K562 (cell line): Measurements from ENCODE around the gene PHF12. TPM values are rescaled to one million over a fixed set of nuclear protein-coding genes. Genes with fewer than 3 reads are reported as not detected.

Source experiments
- ATAC-seq: fragments of 200-7000 bp; cut with Tn5 transposase; 3 replicates; pipeline ENCODE4 v1.9.1; 2020; ENCODE audit warnings: moderate library complexity
- BruUV-seq: library from RNA; stranded (reverse); fragments of 400-500 nt; replicated peaks from 2 replicates; lab custom pipeline; 2021; lab: Mats Ljungman, UMichigan
- CTCF ChIA-PET: fragments of 300-600 bp; formaldehyde crosslinking; extraction: SDS; loops from one replicate; lab custom pipeline; 2021; ENCODE audit warnings: low intra/inter-chr PET ratio; lab: Yijun Ruan, JAX
- POLR2A ChIA-PET: fragments of 300-600, 350-650 bp; sonication (Branson Sonifier 250); formaldehyde crosslinking; extraction: SDS; loops from one replicate; lab custom pipeline; 2021; ENCODE audit warnings: antibody characterized with exemption, inconsistent platforms; lab: Yijun Ruan, JAX
- DNase-seq, 4 experiments: peaks; one replicate each; pipeline versions ENCODE4 v3.0.0 to v3.0.0-alpha.2; 2011 to 2018; ENCODE audit warnings: low spot score in 3 of 4, mixed read lengths in 3 of 4; ENCODE audit errors: extremely low read depth in 1 of 4
- FAIRE-seq: peaks from 2 replicates; lab custom pipeline; 2011; peaks lifted over from hg19 to GRCh38; lab: Jason Lieb, UNC
- H2AFZ ChIP-seq: 2 replicates; pipeline ENCODE4 v1.6.0; 2011; ENCODE audit warnings: low read depth, low read length, control low read depth, inconsistent platforms
- H3K27ac ChIP-seq: fragments of 200-600 bp; 3 replicates; pipeline ENCODE4 v1.8.0; 2011; ENCODE audit warnings: low read depth, mild to moderate bottlenecking, control low read depth, inconsistent platforms, low read length, moderate library complexity, mixed read lengths; ENCODE audit errors: extremely low read depth
- H3K27me3 ChIP-seq, 2 experiments: fragments of 300-600 bp in 1 of 2; 2 replicates in 1 of 2; 3 replicates in 1 of 2; pipeline versions ENCODE4 v1.6.0 to v1.8.0; 2011; ENCODE audit warnings: inconsistent platforms in 2 of 2, low read length in 2 of 2, mild to moderate bottlenecking in 1 of 2, mixed read lengths in 1 of 2, moderate library complexity in 1 of 2; ENCODE audit not compliant: control insufficient read depth in 2 of 2, insufficient read depth in 2 of 2
- H3K36me3 ChIP-seq: fragments of 300-600 bp; 3 replicates; pipeline ENCODE4 v1.8.0; 2011; ENCODE audit warnings: mild to moderate bottlenecking, low read length, inconsistent platforms; ENCODE audit not compliant: control insufficient read depth, insufficient read depth
- H3K4me1 ChIP-seq, 2 experiments: fragments of 200-600 bp in 1 of 2; replicated peaks in 1 of 2; 2 replicates in 1 of 2; 3 replicates in 1 of 2; pipeline versions ENCODE4 v1.5.1 to v1.8.0; 2011; ENCODE audit warnings: inconsistent platforms in 2 of 2, low read length in 2 of 2, mild to moderate bottlenecking in 1 of 2, mixed read lengths in 1 of 2, moderate library complexity in 1 of 2; ENCODE audit not compliant: control insufficient read depth in 2 of 2, insufficient read depth in 2 of 2
- H3K4me2 ChIP-seq: 2 replicates; pipeline ENCODE4 v1.6.1; 2011; ENCODE audit warnings: low read length, control low read depth, inconsistent platforms, mixed read lengths; ENCODE audit not compliant: insufficient read depth
- H3K4me3 ChIP-seq: fragments of 200-600 bp; sonication (generic), shearing (Covaris generic); 2 replicates; pipeline ENCODE4 v1.5.1; 2016; ENCODE audit warnings: control low read depth, inconsistent platforms
- H3K79me2 ChIP-seq: fragments of 200-600 bp; 3 replicates; pipeline ENCODE4 v1.8.0; 2011; ENCODE audit warnings: low read length, inconsistent platforms; ENCODE audit not compliant: control insufficient read depth, insufficient read depth
- H3K9ac ChIP-seq, 2 experiments: 2 replicates each; pipeline versions ENCODE4 v1.6.0 to v1.6.1; 2011; ENCODE audit warnings: low read depth in 2 of 2, low read length in 2 of 2, control low read depth in 1 of 2, inconsistent platforms in 1 of 2, mild to moderate bottlenecking in 1 of 2, mixed read lengths in 1 of 2; ENCODE audit not compliant: insufficient read depth in 1 of 2
- H3K9me1 ChIP-seq: one replicate; pipeline ENCODE4 v1.6.0; 2011; ENCODE audit warnings: inconsistent platforms, mild to moderate bottlenecking, low read length, moderate library complexity; ENCODE audit not compliant: control insufficient read depth, insufficient read depth
- H3K9me3 ChIP-seq: replicated peaks from 2 replicates; pipeline ENCODE4 v1.5.1; 2011; ENCODE audit warnings: low read depth, low read length, inconsistent platforms; ENCODE audit not compliant: control insufficient read depth, insufficient read depth
- H4K20me1 ChIP-seq: replicated peaks from 2 replicates; pipeline ENCODE4 v1.6.1; 2011; ENCODE audit warnings: low read length, inconsistent platforms, mixed read lengths; ENCODE audit not compliant: control insufficient read depth, insufficient read depth
- CBX8 ChIP-seq: fragments of 200-600 bp; sonication (generic); IDR thresholded peaks from 2 replicates; pipeline ENCODE4 v1.6.1; 2012; ENCODE audit warnings: borderline replicate concordance, mixed run types, low read depth, mild to moderate bottlenecking, moderate library complexity, mixed read lengths, low read length, control low read depth, inconsistent platforms; ENCODE audit not compliant: poor library complexity, severe bottlenecking; ENCODE audit errors: extremely low read depth
- CREB1 ChIP-seq, 2 experiments: sonication (generic) in 1 of 2; formaldehyde crosslinking in 1 of 2; IDR thresholded peaks; 2 replicates each; pipeline versions ENCODE4 v1.6.1 to v1.8.0; 2012 to 2022; ENCODE audit warnings: inconsistent platforms in 1 of 2, mild to moderate bottlenecking in 1 of 2, missing genetic modification reagents in 1 of 2, moderate library complexity in 1 of 2
- FOXP1 ChIP-seq: sonication (generic); formaldehyde crosslinking; IDR thresholded peaks from 2 replicates; pipeline ENCODE4 v1.8.0; 2022; ENCODE audit warnings: mild to moderate bottlenecking, missing genetic modification reagents
- HEY1 ChIP-seq: fragments of 250-450 bp; sonication (Bioruptor Pico); IDR thresholded peaks from 2 replicates; pipeline ENCODE4 v1.5.0; 2020; ENCODE audit warnings: mild to moderate bottlenecking, moderate library complexity, borderline replicate concordance
- MAFF ChIP-seq: IDR thresholded peaks from 2 replicates; pipeline ENCODE4 v1.6.1; 2012; ENCODE audit warnings: low read length, improper control_type of control experiment
- PCBP1 ChIP-seq: fragments of 200-400 bp; formaldehyde crosslinking; IDR thresholded peaks from 2 replicates; pipeline ENCODE4 v1.6.1; 2018; ENCODE audit warnings: mild to moderate bottlenecking, low read depth, low read length; ENCODE audit not compliant: poor library complexity, severe bottlenecking
- ZNF174 ChIP-seq: fragments of 250-450 bp; sonication (Bioruptor Pico); IDR thresholded peaks from 2 replicates; pipeline ENCODE4 v1.4.0; 2020; ENCODE audit warnings: mild to moderate bottlenecking
- ZNF197 ChIP-seq: fragments of 200-800 bp; sonication (Bioruptor generic); IDR thresholded peaks from 2 replicates; pipeline ENCODE4 v1.6.1; 2016; ENCODE audit warnings: low read depth, missing genetic modification characterization, missing compliant biosample characterization
- ZNF212 ChIP-seq: fragments of 450-650 bp; formaldehyde crosslinking; IDR thresholded peaks from 2 replicates; pipeline ENCODE4 v1.4.0; 2020; ENCODE audit warnings: mild to moderate bottlenecking
- WGBS: fragments of 100-300 bp; shearing (Covaris generic); methylation state at CpG from one replicate; pipeline ENCODE4 v1.1.6; 2016; ENCODE audit warnings: low coverage, mixed read lengths; ENCODE audit not compliant: insufficient coverage; ENCODE audit errors: missing lambda C conversion rate; 5-methylcytosine and 5-hydroxymethylcytosine counted together
- in situ Hi-C: fragments of 300-500 bp; cut with MboI; formaldehyde crosslinking; loops from 4 replicates; pipeline ENCODE4 v1.15.0; 2018; ENCODE audit warnings: inconsistent platforms, mixed read lengths
- intact Hi-C: fragments of 100-400 bp; cut with micrococcal nuclease; formaldehyde crosslinking; loops from 2 replicates; pipeline ENCODE4 v1.14.2; 2022
- polyA plus RNA-seq, 8 experiments: library from polyadenylated mRNA; depleted of rRNA in 4 of 8; stranded (reverse) in 5 of 8; unstranded in 3 of 8; fragments of >200 nt; fragmentation: Nextera tagmentation in 2 of 8; fragmentation: Illumina TruSeq in 1 of 8; extraction: Ambion mirVana in 2 of 8; extraction: Trizol in 1 of 8; gene quantifications; 2 replicates each; pipeline versions ENCODE4 v1.2.1 to v1.2.3, GENCODE V29; 2011 to 2014; ENCODE audit warnings: inconsistent platforms in 1 of 8, missing spikeins in 1 of 8
- total RNA-seq, 7 experiments: library from RNA; depleted of rRNA in 6 of 7; stranded (reverse); fragments of >200 nt in 6 of 7; fragmentation: Illumina TruSeq in 2 of 7; extraction: Trizol in 2 of 7; gene quantifications; 2 replicates each; pipeline versions ENCODE4 v1.2.1 to v1.2.3, GENCODE V29; 2011 to 2021; ENCODE audit warnings: low replicate concordance in 1 of 7
- TF ChIP-seq, protein P1 (sequence below), 2 experiments: fragments of 450-650 bp; IDR thresholded peaks; 2 replicates each; pipeline ENCODE4 v1.6.1; 2016
- TF ChIP-seq, protein P2 (sequence below): sonication (generic); formaldehyde crosslinking; IDR thresholded peaks from 2 replicates; pipeline ENCODE4 v1.8.1; 2023; ENCODE audit warnings: missing genetic modification reagents, mild to moderate bottlenecking, borderline replicate concordance

The PHF12 gene
- total and polyA plus RNA-seq, 9 of the 15 experiments (the other 6 are each of a cell fraction or from before 2014, with no cell fraction given), result 0.82 to 31.3 (median 13.5) TPM

DNA sequence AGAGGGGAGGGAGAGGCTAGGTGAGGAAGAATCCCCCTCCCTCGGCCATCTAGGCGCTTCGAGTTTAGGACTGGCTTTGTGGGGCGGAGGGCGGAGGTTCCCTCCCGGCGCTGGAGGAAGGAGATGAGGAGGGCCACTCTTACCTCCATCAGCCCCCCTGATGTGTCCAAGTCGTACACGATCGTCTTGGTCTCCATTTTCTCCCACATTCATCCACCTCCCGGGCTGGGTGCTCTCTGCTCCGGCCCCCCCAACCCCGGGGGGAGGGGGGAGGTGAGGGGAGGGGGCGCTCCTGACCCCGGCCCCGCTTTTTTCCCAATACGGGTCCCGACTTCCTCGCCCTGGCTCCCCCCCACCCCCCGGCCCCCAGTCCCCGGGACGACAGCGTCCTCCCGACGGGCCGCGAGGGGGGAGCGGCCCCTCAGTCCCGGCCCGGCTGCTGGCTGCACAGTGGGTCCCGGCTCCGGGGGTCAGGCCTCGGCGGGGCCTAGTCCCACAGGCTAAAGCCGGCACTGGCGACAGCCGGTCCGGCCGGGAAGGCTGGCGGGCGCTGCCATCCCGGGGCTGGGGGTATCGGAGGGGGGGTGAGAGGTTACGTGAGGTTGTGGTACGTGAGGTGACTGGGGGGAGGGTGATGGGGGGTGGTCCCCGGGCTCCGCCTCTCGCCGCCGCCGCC, 428 bp downstream of the PHF12 start (continued):
- TF ChIP-seq, protein P1, sequence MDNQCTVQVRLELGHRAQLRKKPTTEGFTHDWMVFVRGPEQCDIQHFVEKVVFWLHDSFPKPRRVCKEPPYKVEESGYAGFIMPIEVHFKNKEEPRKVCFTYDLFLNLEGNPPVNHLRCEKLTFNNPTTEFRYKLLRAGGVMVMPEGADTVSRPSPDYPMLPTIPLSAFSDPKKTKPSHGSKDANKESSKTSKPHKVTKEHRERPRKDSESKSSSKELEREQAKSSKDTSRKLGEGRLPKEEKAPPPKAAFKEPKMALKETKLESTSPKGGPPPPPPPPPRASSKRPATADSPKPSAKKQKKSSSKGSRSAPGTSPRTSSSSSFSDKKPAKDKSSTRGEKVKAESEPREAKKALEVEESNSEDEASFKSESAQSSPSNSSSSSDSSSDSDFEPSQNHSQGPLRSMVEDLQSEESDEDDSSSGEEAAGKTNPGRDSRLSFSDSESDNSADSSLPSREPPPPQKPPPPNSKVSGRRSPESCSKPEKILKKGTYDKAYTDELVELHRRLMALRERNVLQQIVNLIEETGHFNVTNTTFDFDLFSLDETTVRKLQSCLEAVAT (IDR thresholded peaks at IDR 0.05), result no peak
- TF ChIP-seq FOXP1 (CRISPR knock-in tag), result no peak
- peak; percentile 78 for TF ChIP-seq PCBP1
- TF ChIP-seq ZNF212 (CRISPR knock-in tag), result no peak
- TF ChIP-seq ZNF174 (CRISPR knock-in tag), result no peak
- TF ChIP-seq ZNF197 (CRISPR knock-in tag), result no peak

DNA sequence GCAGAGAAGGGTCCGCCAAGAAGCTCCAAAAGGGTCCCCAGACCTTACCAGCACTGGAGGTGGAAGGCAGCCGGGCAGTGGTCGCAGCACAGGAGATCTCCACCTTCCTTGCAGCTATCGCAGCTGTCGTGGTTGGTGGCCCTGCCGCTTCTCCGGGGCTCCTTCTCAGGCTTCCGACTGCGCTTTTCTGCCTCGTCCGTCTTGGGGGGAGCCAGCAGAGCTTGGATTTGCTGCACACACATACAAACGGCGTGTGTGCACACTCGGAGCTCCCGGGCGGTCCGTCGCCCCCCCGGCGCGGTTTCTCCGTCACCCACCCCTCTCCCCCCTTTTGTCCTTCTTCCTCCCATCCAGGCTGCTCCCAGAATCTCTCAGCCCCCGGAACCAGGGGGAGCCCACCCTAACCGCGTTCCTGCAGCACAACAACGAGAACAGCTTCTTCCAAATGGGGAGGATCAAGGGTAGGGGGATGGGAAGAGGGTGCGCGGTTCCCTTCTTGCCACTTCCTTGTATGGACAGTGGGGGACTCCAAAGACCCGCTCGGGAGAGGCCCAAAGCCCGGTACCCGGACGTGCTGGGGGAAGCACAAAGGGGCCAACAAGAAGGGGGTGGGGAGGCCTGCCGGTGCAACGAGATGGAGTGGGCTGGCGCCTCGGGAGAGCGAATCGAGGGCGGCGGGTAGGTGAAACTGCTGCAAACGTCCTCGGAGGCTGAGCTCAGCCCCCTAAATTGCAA, 1.1 kb downstream of the PHF12 start:
- Histone ChIP-seq H3K27ac (peak overlapping the region; percentile 72), H3K9me3 (no peaks in the 10 kb centered on the region), H3K9me1 (no peaks in the 10 kb centered on the region), H4K20me1 (peaks cover 6% of the 10 kb centered on the region), H3K9ac (peak overlapping the region; percentile 80 to 95), H3K4me2 (peak overlapping the region; percentile 92), H3K4me3 (peak overlapping the region; percentile 61), H3K79me2 (peaks cover 61% of the 10 kb centered on the region), H3K4me1 (peaks cover 18 to 21% of the 10 kb centered on the region in 2 experiments), H2AFZ (peak overlapping the region; percentile 63), H3K27me3 (no peaks in the 10 kb centered on the region; a peak in 1 of 5 replicates), H3K36me3 (peaks cover 30% of the 10 kb centered on the region)
- in situ Hi-C loops (no loop called here), intact Hi-C loops (loop anchor here (5.0 kb wide), 2 partner anchors 48 to 103 kb away; partner anchors contain the start of gene DHRS13)
- ChIA-PET CTCF (interaction anchor here (0.7 kb wide), 1 partner anchor 306 kb away, joined by 4 read pairs; no protein-coding TSS in a partner anchor), POLR2A (interaction anchor here (0.6 to 2.5 kb wide), 13 partner anchors 12 to 288 kb away, joined by 3 to 24 read pairs (median 3); partner anchors contain the start of genes FAM222B, SDF2 and SUPT6H)
- under 1% methylated on average over 33 of the region's 43 CpGs for WGBS
- peak; percentile 1 for ATAC-seq
- no peak for FAIRE-seq
- BruUV-seq, result TSS peak; percentile 30
- peak; percentile 34 to 62 (median 40) for DNase-seq
- TF ChIP-seq CREB1 (IDR thresholded peaks at IDR 0.05) (no peak), CREB1 (CRISPR knock-in tag; IDR thresholded peaks at IDR 0.05) (no peak), CBX8 (no peak), MAFF (no peak), HEY1 (CRISPR knock-in tag) (no peak)
- TF ChIP-seq, protein P2, sequence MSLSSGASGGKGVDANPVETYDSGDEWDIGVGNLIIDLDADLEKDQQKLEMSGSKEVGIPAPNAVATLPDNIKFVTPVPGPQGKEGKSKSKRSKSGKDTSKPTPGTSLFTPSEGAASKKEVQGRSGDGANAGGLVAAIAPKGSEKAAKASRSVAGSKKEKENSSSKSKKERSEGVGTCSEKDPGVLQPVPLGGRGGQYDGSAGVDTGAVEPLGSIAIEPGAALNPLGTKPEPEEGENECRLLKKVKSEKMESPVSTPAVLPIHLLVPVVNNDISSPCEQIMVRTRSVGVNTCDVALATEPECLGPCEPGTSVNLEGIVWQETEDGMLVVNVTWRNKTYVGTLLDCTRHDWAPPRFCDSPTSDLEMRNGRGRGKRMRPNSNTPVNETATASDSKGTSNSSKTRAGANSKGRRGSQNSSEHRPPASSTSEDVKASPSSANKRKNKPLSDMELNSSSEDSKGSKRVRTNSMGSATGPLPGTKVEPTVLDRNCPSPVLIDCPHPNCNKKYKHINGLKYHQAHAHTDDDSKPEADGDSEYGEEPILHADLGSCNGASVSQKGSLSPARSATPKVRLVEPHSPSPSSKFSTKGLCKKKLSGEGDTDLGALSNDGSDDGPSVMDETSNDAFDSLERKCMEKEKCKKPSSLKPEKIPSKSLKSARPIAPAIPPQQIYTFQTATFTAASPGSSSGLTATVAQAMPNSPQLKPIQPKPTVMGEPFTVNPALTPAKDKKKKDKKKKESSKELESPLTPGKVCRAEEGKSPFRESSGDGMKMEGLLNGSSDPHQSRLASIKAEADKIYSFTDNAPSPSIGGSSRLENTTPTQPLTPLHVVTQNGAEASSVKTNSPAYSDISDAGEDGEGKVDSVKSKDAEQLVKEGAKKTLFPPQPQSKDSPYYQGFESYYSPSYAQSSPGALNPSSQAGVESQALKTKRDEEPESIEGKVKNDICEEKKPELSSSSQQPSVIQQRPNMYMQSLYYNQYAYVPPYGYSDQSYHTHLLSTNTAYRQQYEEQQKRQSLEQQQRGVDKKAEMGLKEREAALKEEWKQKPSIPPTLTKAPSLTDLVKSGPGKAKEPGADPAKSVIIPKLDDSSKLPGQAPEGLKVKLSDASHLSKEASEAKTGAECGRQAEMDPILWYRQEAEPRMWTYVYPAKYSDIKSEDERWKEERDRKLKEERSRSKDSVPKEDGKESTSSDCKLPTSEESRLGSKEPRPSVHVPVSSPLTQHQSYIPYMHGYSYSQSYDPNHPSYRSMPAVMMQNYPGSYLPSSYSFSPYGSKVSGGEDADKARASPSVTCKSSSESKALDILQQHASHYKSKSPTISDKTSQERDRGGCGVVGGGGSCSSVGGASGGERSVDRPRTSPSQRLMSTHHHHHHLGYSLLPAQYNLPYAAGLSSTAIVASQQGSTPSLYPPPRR, result no peak
